IMR-90 (cell line): ENCODE measurements around the gene ZRANB3. TPM values are rescaled to one million over a fixed set of nuclear protein-coding genes. Genes with fewer than 3 reads are reported as not detected.

ENCODE experiments used
- ATAC-seq: fragments of 200-7000 bp; cut with Tn5 transposase; 2 replicates; pipeline ENCODE4 v1.9.1; 2020; ENCODE audit warnings: low read depth, mild to moderate bottlenecking, moderate library complexity
- BruUV-seq: library from RNA; stranded (reverse); fragments of 400-500 nt; replicated peaks from 2 replicates; lab custom pipeline; 2021; lab: Mats Ljungman, UMichigan
- CTCF ChIA-PET: fragments of 300-600 bp; formaldehyde crosslinking; extraction: SDS; loops from one replicate; lab custom pipeline; 2021; ENCODE audit warnings: antibody characterized with exemption; lab: Yijun Ruan, JAX
- POLR2A ChIA-PET: fragments of 300-600 bp; sonication (Branson Sonifier 250); formaldehyde crosslinking; loops from one replicate; lab custom pipeline; 2022; ENCODE audit warnings: antibody characterized with exemption; ENCODE audit not compliant: unreplicated experiment; lab: Charles Lee
- DNase-seq: peaks from one replicate; pipeline ENCODE4 v3.0.0; 2013
- H2AFZ ChIP-seq: replicated peaks from 2 replicates; pipeline ENCODE3; 2013; ENCODE audit warnings: low read length, mild to moderate bottlenecking; ENCODE audit not compliant: poor library complexity
- H2AK5ac ChIP-seq: 2 replicates; pipeline ENCODE4 v1.6.1; 2013; ENCODE audit warnings: low read depth, low read length, inconsistent platforms
- H2AK9ac ChIP-seq: replicated peaks from 2 replicates; pipeline ENCODE3; 2013; ENCODE audit warnings: mild to moderate bottlenecking, low read depth, low read length, moderate library complexity; ENCODE audit not compliant: poor library complexity
- H2BK120ac ChIP-seq: 2 replicates; pipeline ENCODE4 v1.6.1; 2013; ENCODE audit warnings: low read depth, low read length, inconsistent platforms
- H2BK15ac ChIP-seq: 3 replicates; pipeline ENCODE4 v1.6.1; 2013; ENCODE audit warnings: low read depth, low read length, inconsistent platforms
- H2BK20ac ChIP-seq: 2 replicates; pipeline ENCODE4 v1.6.1; 2013; ENCODE audit warnings: low read depth, mild to moderate bottlenecking, inconsistent platforms, low read length, moderate library complexity
- H2BK5ac ChIP-seq: 2 replicates; pipeline ENCODE4 v1.6.1; 2013; ENCODE audit warnings: mild to moderate bottlenecking, low read depth, low read length, inconsistent platforms; ENCODE audit not compliant: poor library complexity, severe bottlenecking
- H3K14ac ChIP-seq: replicated peaks from 2 replicates; pipeline ENCODE4 v1.6.1; 2013; ENCODE audit warnings: low read depth, low read length, inconsistent platforms
- H3K18ac ChIP-seq: 2 replicates; pipeline ENCODE4 v1.6.1; 2013; ENCODE audit warnings: low read depth, low read length, control low read depth
- H3K23ac ChIP-seq: 2 replicates; pipeline ENCODE4 v1.6.1; 2013; ENCODE audit warnings: low read depth, low read length, inconsistent platforms
- H3K27ac ChIP-seq: 2 replicates; pipeline ENCODE4 v1.5.1; 2013; ENCODE audit warnings: mild to moderate bottlenecking, control low read depth, low read length; ENCODE audit not compliant: insufficient read depth
- H3K27me3 ChIP-seq: 2 replicates; pipeline ENCODE4 v1.6.1; 2013; ENCODE audit warnings: low read length; ENCODE audit not compliant: control insufficient read depth, insufficient read depth
- H3K36me3 ChIP-seq: 2 replicates; pipeline ENCODE4 v1.6.1; 2013; ENCODE audit warnings: low read length, mixed read lengths; ENCODE audit not compliant: control insufficient read depth, insufficient read depth
- H3K4ac ChIP-seq: 2 replicates; pipeline ENCODE4 v1.6.1; 2013; ENCODE audit warnings: low read depth, low read length, inconsistent platforms
- H3K4me1 ChIP-seq: 2 replicates; pipeline ENCODE4 v1.6.1; 2013; ENCODE audit warnings: low read length, mixed read lengths; ENCODE audit not compliant: control insufficient read depth, insufficient read depth
- H3K4me2 ChIP-seq: 2 replicates; pipeline ENCODE4 v1.6.1; 2013; ENCODE audit warnings: low read depth, mild to moderate bottlenecking, control low read depth, low read length, moderate library complexity
- H3K4me3 ChIP-seq: 2 replicates; pipeline ENCODE4 v1.5.1; 2013; ENCODE audit warnings: low read depth, mild to moderate bottlenecking, control low read depth, low read length, moderate library complexity; ENCODE audit not compliant: insufficient read depth
- H3K56ac ChIP-seq: 2 replicates; pipeline ENCODE4 v1.6.1; 2013; ENCODE audit warnings: low read length, inconsistent platforms; ENCODE audit not compliant: insufficient read depth; ENCODE audit errors: extremely low read depth
- H3K79me1 ChIP-seq, 2 experiments: 2 replicates each; pipeline ENCODE4 v1.6.1; 2013; ENCODE audit warnings: low read length in 2 of 2, inconsistent platforms in 1 of 2, low read depth in 1 of 2
- H3K9ac ChIP-seq: 2 replicates; pipeline ENCODE4 v1.6.1; 2013; ENCODE audit warnings: low read depth, low read length, control low read depth
- H3K9me1 ChIP-seq: 2 replicates; pipeline ENCODE4 v1.6.1; 2013; ENCODE audit warnings: low read length, inconsistent platforms; ENCODE audit not compliant: insufficient read depth
- H3K9me3 ChIP-seq: 2 replicates; pipeline ENCODE4 v1.6.1; 2013; ENCODE audit warnings: low read length; ENCODE audit not compliant: control insufficient read depth, insufficient read depth
- H4K20me1 ChIP-seq: 2 replicates; pipeline ENCODE4 v1.6.1; 2013; ENCODE audit warnings: low read length, inconsistent platforms; ENCODE audit not compliant: insufficient read depth
- H4K5ac ChIP-seq: 2 replicates; pipeline ENCODE4 v1.6.1; 2013; ENCODE audit warnings: mild to moderate bottlenecking, low read depth, low read length, control low read depth
- H4K8ac ChIP-seq, 2 experiments: 2 replicates each; pipeline ENCODE4 v1.6.1; 2013; ENCODE audit warnings: low read depth in 2 of 2, low read length in 2 of 2, control low read depth in 1 of 2, inconsistent platforms in 1 of 2
- H4K91ac ChIP-seq: 2 replicates; pipeline ENCODE4 v1.6.1; 2013; ENCODE audit warnings: low read depth, low read length, inconsistent platforms; ENCODE audit not compliant: insufficient read depth
- BHLHE40 ChIP-seq: fragments of 150-350 bp; IDR thresholded peaks from 2 replicates; pipeline ENCODE4 v1.6.1; 2016; ENCODE audit warnings: mild to moderate bottlenecking, low read depth, low read length
- CTCF ChIP-seq: conservative IDR thresholded peaks from 2 replicates; pipeline ENCODE4 v1.5.1; 2012; ENCODE audit warnings: mild to moderate bottlenecking, low read depth, low read length, improper control_type of control experiment
- MXI1 ChIP-seq: IDR thresholded peaks from 2 replicates; pipeline ENCODE4 v1.6.1; 2012; ENCODE audit warnings: low read depth, mild to moderate bottlenecking, low read length, moderate library complexity, borderline replicate concordance
- RAD21 ChIP-seq: IDR thresholded peaks from 2 replicates; pipeline ENCODE4 v1.6.1; 2012; ENCODE audit warnings: low read length, improper control_type of control experiment
- RCOR1 ChIP-seq: IDR thresholded peaks from 2 replicates; pipeline ENCODE4 v1.6.1; 2012; ENCODE audit warnings: mild to moderate bottlenecking, low read length, improper control_type of control experiment; ENCODE audit not compliant: insufficient replicate concordance
- USF2 ChIP-seq: fragments of 150-350 bp; IDR thresholded peaks from 2 replicates; pipeline ENCODE4 v1.6.1; 2017; ENCODE audit warnings: mild to moderate bottlenecking, antibody characterized with exemption, low read length, low read depth
- WGBS, 2 experiments: methylation state at CpG; one replicate each; pipeline versions ENCODE4 v1.1.5 to v1.1.7; 2013; ENCODE audit warnings: missing lambda C conversion rate in 2 of 2; ENCODE audit not compliant: insufficient read length in 1 of 2; ENCODE audit errors: extremely low coverage in 2 of 2; 5-methylcytosine and 5-hydroxymethylcytosine counted together
- dilution Hi-C: fragments of 300-500 bp; cut with HindIII; formaldehyde crosslinking; loops from one replicate; pipeline ENCODE4 v1.14.3; 2018; ENCODE audit warnings: low sequenced_read_pairs; ENCODE audit not compliant: unreplicated experiment
- in situ Hi-C: fragments of 300-500 bp; cut with MboI; formaldehyde crosslinking; loops from 3 replicates; pipeline ENCODE4 v1.14.3; 2019; ENCODE audit warnings: low sequenced_read_pairs, inconsistent platforms, mixed read lengths
- intact Hi-C: fragments of 100-400 bp; cut with micrococcal nuclease; formaldehyde crosslinking; loops from 2 replicates; pipeline ENCODE4 v1.10.0; 2022
- polyA plus RNA-seq, 3 experiments: library from polyadenylated mRNA; depleted of rRNA; stranded (reverse); fragments of >200 nt; gene quantifications; 2 replicates each; pipeline ENCODE4 v1.2.3, GENCODE V29; 2012; ENCODE audit warnings: low replicate concordance in 1 of 3
- total RNA-seq: library from RNA; depleted of rRNA; stranded (reverse); fragments of >200 nt; gene quantifications from 2 replicates; pipeline ENCODE4 v1.2.3, GENCODE V29; 2012
- TF ChIP-seq, protein P1 (sequence below): fragments of 150-350 bp; IDR thresholded peaks from 2 replicates; pipeline ENCODE4 v1.6.1; 2016; ENCODE audit warnings: low read depth, mild to moderate bottlenecking, low read length, moderate library complexity, borderline replicate concordance

ZRANB3 gene
- total and polyA plus RNA-seq, 2 of the 4 experiments (the other 2 are of a cell fraction), result 3.4 to 9.3 TPM

DNA sequence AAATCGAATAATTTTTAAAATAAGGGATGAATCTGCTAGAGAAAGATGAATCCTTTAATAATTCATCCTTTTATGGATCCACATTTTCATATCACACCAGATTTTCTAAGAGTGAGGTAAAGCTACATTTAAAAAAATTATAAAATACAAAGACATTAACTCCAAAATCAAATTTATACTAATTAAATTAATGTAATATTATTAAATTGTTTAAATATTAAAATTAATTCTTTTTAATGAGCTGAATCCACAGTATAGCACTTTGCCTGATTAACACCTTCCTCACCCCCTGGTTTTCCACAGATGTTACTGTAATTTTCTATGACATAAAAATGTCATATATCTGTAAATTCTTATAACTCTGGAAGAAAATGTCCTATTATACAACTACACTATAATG lies 26.2 kb downstream of the ZRANB3 start:
- POLR2A ChIA-PET, result no interaction called here
- DNase-seq, result no peak
- BruUV-seq, result no TSS peak
- Histone ChIP-seq H3K27me3 (no peaks in the 10 kb centered on the region), H3K4me1 (no peaks in the 10 kb centered on the region), H3K27ac (no peak overlapping the region), H4K91ac (no peak overlapping the region), H4K5ac (no peak overlapping the region), H3K9ac (no peak overlapping the region), H2BK15ac (no peak overlapping the region), H2AK5ac (no peak overlapping the region), H3K4me3 (no peak overlapping the region), H2AFZ (no peak overlapping the region), H4K20me1 (no peaks in the 10 kb centered on the region), H3K4ac (no peak overlapping the region), H2BK5ac (no peak overlapping the region), H2AK9ac (no peak overlapping the region), H2BK20ac (no peak overlapping the region), H3K18ac (no peak overlapping the region), H2BK120ac (no peak overlapping the region), H3K79me1 (no peaks in the 10 kb centered on the region), H3K9me3 (no peaks in the 10 kb centered on the region), H3K4me2 (no peak overlapping the region), H3K36me3 (no peaks in the 10 kb centered on the region), H3K14ac (no peak overlapping the region), H4K8ac (no peak overlapping the region), H3K9me1 (no peaks in the 10 kb centered on the region), H3K56ac (no peak overlapping the region), H3K23ac (no peak overlapping the region)
- CTCF ChIA-PET, result no interaction called here
- no peak for ATAC-seq
- intact Hi-C loops (no loop called here), dilution Hi-C loops (no loop called here), in situ Hi-C loops (no loop called here)
- TF ChIP-seq RCOR1 (no peak), RAD21 (no peak), BHLHE40 (no peak), CTCF (no peak), USF2 (no peak), MXI1 (no peak)
- TF ChIP-seq, protein P1, sequence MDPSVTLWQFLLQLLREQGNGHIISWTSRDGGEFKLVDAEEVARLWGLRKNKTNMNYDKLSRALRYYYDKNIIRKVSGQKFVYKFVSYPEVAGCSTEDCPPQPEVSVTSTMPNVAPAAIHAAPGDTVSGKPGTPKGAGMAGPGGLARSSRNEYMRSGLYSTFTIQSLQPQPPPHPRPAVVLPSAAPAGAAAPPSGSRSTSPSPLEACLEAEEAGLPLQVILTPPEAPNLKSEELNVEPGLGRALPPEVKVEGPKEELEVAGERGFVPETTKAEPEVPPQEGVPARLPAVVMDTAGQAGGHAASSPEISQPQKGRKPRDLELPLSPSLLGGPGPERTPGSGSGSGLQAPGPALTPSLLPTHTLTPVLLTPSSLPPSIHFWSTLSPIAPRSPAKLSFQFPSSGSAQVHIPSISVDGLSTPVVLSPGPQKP, result no peak
- no CpG with 5 or more reads among the region's 1 CpG for WGBS, 2 experiments
